NT2/D1 (cell line): ENCODE results near the gene SNAP47.

Experiments
- SUZ12 ChIP-seq: IDR thresholded peaks from 2 replicates; pipeline ENCODE4 v1.6.1; 2011; ENCODE audit not compliant: insufficient read length, insufficient read depth; ENCODE audit errors: extremely low read depth
- YY1 ChIP-seq: IDR thresholded peaks from 2 replicates; pipeline ENCODE4 v1.6.1; 2011; ENCODE audit not compliant: insufficient read length, insufficient read depth
- ZNF274 ChIP-seq: IDR thresholded peaks from 2 replicates; pipeline ENCODE4 v1.6.1; 2011; ENCODE audit warnings: mild to moderate bottlenecking, low read depth, low read length

- no peak for TF ChIP-seq ZNF274
- no peak for TF ChIP-seq YY1
- no peak for TF ChIP-seq SUZ12
Measured at GRCh38 chr1:227816750-227817446, 81.7 kb downstream of the SNAP47 start.
